GM18907 (cell line): ENCODE data around the gene ITGB3.
"Not testable (repeated sequence)": the region's sequence is repeated elsewhere in the genome, so short reads cannot be mapped to it uniquely, and the experiment has no call there.

ENCODE experiments used
- ATAC-seq: cut with Tn5 transposase; IDR thresholded peaks from one replicate; pipeline ENCODE4 v1.9.1; 2021; ENCODE audit warnings: mild to moderate bottlenecking, moderate library complexity; ENCODE audit not compliant: unreplicated experiment

Gene ITGB3

DNA sequence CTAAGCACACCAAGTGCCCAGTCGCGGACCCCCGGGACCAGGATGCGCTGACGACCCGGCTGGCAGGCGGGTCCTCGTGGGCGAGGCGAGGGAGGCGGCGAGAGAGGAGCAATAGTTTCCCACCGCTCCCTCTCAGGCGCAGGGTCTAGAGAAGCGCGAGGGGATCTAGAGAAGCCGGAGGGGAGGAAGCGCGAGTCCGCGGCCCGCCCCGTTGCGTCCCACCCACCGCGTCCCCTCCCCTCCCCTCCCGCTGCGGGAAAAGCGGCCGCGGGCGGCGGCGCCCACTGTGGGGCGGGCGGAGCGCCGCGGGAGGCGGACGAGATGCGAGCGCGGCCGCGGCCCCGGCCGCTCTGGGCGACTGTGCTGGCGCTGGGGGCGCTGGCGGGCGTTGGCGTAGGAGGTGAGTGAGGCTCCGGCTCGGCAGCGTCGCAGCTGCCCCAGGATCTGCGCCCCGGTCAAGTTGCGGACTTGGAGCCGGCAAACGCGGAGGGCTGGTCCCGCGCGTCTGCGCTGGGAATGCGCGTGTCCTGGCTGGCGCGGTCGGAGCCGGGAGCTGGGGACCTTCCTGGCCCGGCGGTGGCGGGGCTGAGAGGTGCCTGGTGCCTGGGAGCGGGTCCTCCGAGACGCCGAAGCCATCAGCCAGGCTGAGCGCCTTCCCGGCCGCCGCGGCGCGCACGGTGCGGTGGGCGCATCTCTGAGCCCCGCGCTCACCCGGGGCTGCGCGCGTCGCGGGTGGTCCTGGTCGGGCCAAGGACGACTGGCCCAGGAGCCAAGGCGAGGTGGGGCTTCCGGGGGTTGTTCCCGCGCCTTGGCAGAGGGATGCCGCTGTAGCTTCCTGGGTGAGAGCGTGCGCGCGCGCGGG, at the start of gene ITGB3:
Gene ITGB3, plus strand, starts transcription at position 287 of the 862 bp plus-strand sequence. Its CDS starts 35 bp downstream, at position 322.
- peak; percentile 86 for ATAC-seq

DNA sequence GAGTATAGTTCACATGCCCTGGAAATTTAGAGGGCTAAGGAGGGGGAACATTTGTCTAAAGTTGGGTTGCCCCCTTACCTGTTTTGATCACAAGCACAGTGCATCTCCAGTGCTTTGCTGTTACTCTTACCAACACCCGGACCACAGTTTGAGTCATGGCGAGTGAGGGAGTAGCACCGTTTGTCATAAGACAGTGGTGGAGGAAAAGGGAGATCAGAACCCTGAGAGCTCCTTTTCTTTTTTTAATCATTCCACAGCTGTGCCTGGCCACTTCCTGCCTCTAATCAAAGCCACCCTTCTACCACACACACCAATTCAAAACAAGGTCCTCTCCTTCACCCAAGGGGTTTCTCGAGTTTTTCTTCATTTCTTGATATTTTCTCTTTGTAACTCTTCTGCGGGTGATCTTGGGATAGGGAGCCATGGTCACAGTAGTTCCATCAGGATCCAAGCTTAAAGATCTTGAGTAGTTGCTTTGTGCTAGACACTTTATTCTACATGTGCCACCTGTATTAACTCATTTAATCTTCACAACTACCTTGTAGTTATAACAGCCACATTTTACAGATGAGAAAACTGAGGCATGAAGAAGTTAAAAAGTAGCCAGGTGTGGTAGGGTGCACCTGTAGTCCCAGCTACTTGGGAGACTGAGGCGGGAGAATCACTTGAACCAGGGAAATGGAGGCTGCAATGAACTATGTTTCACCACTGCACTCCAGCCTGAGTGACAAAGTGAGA, 49.5 kb upstream of the ITGB3 start:
- ATAC-seq, result no peak

DNA sequence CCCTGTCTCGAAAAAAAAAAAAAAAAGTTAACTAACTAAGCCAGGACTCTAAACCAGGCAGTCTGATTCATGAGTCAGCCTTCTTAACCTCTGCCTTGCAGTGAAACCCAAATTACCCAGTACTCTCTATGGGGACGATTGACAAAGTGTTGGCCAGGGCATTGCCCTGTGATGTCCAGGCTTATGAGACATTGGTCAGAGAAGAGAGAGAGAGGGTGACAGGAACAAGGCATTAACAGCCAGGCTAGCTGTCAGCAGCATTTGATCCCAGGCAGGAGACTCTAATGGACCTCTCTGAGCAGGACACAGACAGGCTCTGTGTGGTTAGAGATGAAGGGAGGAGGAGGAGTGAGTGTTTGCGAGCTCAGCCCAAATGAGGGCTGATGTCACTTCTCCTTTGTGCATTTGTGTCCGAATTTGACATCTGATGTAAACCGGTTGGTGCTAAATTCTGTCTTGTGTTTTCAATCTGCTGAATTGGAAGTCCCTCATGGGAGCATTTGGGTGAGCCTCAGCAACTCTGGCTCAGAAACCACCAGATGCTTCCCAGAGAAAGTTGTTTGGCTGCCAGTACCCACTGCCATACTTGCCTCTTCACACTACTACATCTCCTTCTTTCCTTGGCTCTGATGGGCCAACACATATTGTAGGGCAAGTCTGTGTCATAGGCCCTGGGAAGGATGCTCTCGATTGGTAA, 48.8 kb upstream of the ITGB3 start:
- peak; percentile 51 for ATAC-seq

- ATAC-seq, result peak; percentile 72
Measured at GRCh38 chr17:47205419-47205963, 48.1 kb upstream of the ITGB3 start.

GRCh38 chr17:47207143-47208067, 46.2 kb upstream of the ITGB3 start:
- ATAC-seq, result no peak

- no peak for ATAC-seq
Measured at GRCh38 chr17:47208744-47209488, 44.7 kb upstream of the ITGB3 start, which contains the start of gene MYL4. Gene MYL4, plus strand, starts transcription at chr17:47209348. Its CDS starts 75 bp downstream, at chr17:47209423.

DNA sequence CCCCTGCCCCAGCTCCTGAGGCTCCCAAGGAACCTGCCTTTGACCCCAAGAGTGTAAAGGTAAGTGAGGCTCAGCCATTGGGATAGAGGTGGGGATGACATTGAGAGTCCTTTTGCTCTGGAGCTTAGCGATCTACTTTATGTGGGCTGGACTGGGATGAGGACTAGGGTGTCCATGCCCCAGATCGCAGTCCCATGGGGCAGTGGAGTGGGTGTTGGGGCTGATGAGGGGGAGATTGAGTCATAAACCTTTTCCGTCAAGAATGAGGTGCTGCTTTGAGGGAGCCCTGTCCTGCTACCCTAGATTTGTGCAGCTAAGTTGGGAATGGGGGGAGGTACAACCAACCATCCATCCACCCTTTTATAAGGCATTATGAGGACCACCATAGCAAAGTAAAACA, 44.1 kb upstream of the ITGB3 start:
- no peak for ATAC-seq

DNA sequence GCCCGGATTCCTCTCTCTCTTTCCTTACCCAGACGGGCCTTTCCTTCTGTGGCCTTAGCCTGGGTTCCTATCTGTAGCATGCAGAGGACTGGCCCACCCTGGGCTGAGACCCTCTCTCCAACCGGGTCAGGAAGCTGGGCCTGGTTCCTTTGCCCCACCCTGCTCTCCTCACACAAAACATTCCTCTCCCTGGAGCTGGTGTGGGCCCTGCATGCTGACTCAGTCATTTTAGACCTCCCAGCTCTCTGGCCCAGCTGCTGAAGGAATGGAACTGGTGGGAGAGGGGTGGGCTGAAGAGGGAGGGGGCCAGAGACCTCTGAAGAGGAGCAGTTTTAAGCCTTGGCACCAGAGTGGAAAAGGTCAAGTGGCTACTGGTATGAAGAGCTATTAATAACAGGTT, 43.5 kb upstream of the ITGB3 start:
- ATAC-seq, result no peak

DNA sequence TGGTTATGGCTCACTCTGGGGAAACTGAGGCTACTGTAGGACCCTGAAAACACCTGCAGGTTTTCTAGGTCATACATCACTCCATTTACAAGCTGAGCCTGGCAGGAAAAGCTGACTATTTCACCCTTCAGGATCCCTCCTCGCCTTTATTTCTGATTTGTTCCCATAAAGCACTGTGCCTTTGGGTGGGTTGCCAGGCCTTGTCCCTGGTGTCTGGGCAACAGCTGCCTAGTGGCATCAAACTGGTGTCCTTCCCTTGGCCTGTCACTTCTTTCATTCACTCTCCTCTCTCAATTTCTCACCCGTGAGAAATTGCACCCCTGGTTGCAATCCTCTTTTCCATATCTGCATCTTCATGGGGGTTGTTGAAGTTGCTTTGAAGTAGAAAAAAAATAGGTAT, 42.8 kb upstream of the ITGB3 start:
- ATAC-seq, result no peak

DNA sequence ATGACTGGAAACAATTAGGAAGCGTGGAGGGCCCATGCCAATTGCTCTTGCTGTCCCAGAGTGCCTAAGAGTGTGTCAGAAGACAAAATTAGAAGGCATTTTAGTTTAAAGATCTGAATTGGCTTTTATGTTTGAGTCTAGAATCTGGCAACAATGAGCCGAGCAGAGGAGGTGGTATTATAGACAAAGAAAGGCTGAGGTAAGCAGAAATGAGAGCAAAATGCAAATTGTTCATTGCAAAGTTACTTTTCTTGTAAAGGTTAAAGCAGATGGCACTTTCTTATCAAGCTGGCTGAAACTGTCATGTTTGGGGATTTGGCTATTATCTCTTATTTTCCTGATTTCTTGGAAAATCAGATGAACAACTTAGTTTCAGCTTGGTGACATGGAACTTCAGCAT, 41.2 kb upstream of the ITGB3 start:
- no peak for ATAC-seq

GRCh38 chr17:47213540-47213939, 40.1 kb upstream of the ITGB3 start:
- ATAC-seq, result no peak

DNA sequence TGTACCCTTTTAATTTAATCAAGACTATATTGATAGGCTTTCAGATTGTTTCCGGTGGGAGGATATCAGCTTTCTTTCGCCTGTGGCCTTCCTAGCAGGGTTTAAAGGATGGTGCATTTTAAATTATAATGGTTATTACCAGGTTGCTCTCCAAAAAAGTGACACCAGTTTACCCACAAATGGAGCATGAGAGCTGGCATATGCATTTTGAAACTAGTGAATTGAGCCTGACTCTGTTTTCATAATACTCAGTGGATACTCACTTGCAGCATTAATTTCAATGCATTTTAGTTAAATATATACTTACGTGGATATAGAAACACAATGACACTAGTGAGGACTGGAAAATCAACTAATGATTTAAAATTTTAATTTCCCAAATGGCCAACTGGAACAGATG, 38.7 kb upstream of the ITGB3 start:
- no peak for ATAC-seq

- not testable (repeated sequence) for ATAC-seq
Measured at GRCh38 chr17:47216821-47217220, 36.8 kb upstream of the ITGB3 start.

DNA sequence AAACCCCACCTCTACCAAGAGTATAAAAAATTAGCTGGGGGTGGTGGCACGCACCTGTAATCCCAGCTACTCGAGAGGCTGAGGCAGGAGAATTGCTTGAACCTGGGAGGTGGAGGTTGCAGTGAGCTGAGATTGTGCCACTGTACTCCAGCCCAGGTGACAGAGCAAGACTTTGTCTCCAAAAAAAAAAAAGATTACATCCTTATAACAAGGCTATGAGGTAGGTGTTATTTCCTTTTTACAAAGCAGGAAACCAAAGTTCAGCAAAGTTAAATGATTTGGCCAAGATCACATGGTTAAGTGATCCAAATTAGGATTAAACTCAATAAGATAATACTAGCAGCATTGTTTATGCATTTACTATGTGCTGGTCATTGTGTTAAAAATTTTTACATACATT, 36.3 kb upstream of the ITGB3 start:
- not testable (repeated sequence) for ATAC-seq

GRCh38 chr17:47218896-47219430, 34.7 kb upstream of the ITGB3 start:
- ATAC-seq, result no peak

DNA sequence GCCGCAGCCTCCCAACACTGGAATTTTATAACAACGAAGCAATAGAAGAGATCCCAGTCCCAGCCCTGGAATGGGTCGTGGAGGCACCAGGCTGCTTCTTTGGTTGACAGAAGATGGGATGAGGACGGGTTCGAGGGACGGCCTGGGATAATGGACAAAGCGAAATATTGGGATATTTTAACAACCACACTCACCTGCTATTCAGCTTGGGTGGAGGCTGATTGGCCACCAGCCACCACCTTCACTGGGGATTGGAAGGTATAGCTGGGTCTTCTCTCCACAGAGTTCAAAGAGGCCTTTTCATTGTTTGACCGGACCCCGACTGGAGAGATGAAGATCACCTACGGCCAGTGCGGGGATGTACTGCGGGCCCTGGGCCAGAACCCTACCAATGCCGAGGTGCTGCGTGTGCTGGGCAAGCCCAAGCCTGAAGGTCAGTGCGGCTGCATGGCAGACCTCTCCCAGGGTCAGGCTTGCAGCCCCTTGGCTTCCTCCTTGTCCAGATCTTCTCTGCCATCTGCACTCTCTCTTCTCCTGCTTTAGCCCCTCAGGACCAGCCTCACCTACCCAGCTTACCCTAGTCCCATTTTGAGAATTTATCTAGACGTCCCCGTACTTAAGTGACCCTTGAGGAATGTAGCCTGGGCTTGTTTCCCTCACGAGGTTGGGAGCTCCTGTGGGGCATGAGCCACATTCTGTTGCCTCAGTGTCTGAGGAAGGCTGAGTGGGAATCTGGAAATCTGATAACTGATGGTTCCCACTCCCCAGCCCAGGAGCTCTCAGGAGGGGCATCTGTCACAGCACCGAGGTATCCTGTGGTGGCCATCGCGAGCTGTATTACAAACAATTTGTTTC, 33.8 kb upstream of the ITGB3 start:
- ATAC-seq, result no peak

DNA sequence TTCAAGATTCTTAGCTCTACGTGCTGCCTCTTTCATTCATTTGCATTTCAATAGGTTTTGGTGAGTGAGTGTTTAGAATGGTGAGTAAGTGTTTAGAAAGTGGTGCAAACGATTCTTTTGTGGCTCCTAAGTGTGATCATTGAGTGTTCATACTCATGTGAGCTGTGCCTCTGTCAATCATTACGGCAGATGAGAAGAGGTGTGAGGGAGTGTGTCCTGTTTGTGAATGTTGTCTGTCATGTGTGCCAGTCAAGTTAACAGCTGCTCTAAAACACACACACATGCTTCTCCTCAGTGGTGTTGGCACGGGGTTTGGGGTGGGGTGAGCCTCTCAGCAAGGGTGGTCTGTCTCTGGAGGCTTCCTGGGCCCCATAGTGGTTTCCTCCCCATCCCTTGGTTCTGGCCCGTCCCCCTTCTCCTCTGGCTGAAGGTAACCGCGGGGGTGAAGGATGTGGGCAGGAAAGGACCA, 33.1 kb upstream of the ITGB3 start:
- ATAC-seq, result no peak

DNA sequence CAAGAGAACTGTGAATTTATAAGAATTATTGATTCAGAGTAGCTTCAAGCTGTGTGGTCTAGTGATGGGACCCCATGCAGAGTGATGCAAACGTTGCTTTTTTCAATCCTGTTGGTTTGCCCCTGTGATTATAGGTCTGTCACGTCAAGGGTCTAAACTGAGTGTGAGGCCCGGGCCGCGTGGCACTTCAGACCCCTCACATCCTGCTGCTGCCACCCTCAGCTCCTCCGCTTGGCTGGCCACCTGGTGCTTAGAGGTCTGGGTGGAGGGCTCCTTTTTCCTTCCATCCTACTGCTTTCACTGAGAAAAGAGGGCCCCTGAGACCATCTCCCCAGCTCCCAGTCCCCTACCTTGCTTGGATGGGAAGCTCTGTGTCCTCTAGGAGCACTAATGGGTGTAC, 32.5 kb upstream of the ITGB3 start:
- ATAC-seq, result no peak
